BLaER1 (cell line): ENCODE data around the gene HAX1.
"Not testable (repeated sequence)": the region's sequence is repeated elsewhere in the genome, so short reads cannot be mapped to it uniquely, and the experiment has no call there.

Experiments used
- H3K27ac ChIP-seq: shearing (Covaris generic); formaldehyde crosslinking; 2 replicates; pipeline ENCODE4 v1.8.1; 2022
- H3K27me3 ChIP-seq: shearing (Covaris generic); formaldehyde crosslinking; 2 replicates; pipeline ENCODE4 v1.8.1; 2022
- H3K36me3 ChIP-seq: shearing (Covaris generic); formaldehyde crosslinking; 2 replicates; pipeline ENCODE4 v1.8.1; 2022
- H3K4me1 ChIP-seq: shearing (Covaris generic); formaldehyde crosslinking; 2 replicates; pipeline ENCODE4 v1.8.1; 2022
- H3K4me2 ChIP-seq: shearing (Covaris generic); formaldehyde crosslinking; 2 replicates; pipeline ENCODE4 v1.8.1; 2022
- H3K4me3 ChIP-seq: shearing (Covaris generic); formaldehyde crosslinking; 2 replicates; pipeline ENCODE4 v1.8.1; 2022
- H3K9ac ChIP-seq: shearing (Covaris generic); formaldehyde crosslinking; 2 replicates; pipeline ENCODE4 v1.8.1; 2022
- H3K9me3 ChIP-seq: shearing (Covaris generic); formaldehyde crosslinking; 2 replicates; pipeline ENCODE4 v1.8.1; 2022
- H4K20me1 ChIP-seq: shearing (Covaris generic); formaldehyde crosslinking; 2 replicates; pipeline ENCODE4 v1.8.1; 2022
- Cebpa-rat ChIP-seq: shearing (Covaris generic); IDR thresholded peaks from 2 replicates; pipeline ENCODE4 v1.8.1; 2022

The HAX1 gene

GRCh38 chr1:154272217-154272998 lies at the start of gene HAX1:
Gene HAX1 (plus strand): TSS chr1:154272629. CDS start chr1:154272724, 95 bp downstream.
- Histone ChIP-seq H4K20me1 (no peaks in the 10 kb centered on the region), H3K9me3 (no peaks in the 10 kb centered on the region), H3K9ac (peak within 1 kb of the TSS; percentile 92), H3K36me3 (peaks cover 75% of the 10 kb centered on the region), H3K4me2 (peak within 1 kb of the TSS; percentile 90), H3K27ac (peak within 1 kb of the TSS; percentile 93), H3K27me3 (no peaks in the 10 kb centered on the region), H3K4me3 (peak within 1 kb of the TSS; percentile 90), H3K4me1 (peaks cover 28% of the 10 kb centered on the region)
- TF ChIP-seq Cebpa-rat, result 0 out of 2 replicates have a peak, but pooled peaks have one; percentile 43

GRCh38 chr1:154222918-154223317 lies 49.5 kb upstream of the HAX1 start:
- Histone ChIP-seq H4K20me1 (peaks cover 76% of the 10 kb centered on the region), H3K27ac (no peak overlapping the region), H3K9ac (no peak overlapping the region), H3K36me3 (peaks cover 52% of the 10 kb centered on the region), H3K27me3 (no peaks in the 10 kb centered on the region), H3K9me3 (no peaks in the 10 kb centered on the region), H3K4me1 (peaks cover 43% of the 10 kb centered on the region), H3K4me2 (peak overlapping the region; percentile 93), H3K4me3 (peak overlapping the region; percentile 92)
- no peak for TF ChIP-seq Cebpa-rat

- Histone ChIP-seq H3K4me3 (no peak overlapping the region), H3K36me3 (peaks cover 52% of the 10 kb centered on the region), H3K9ac (no peak overlapping the region), H3K27ac (no peak overlapping the region), H3K4me2 (peak overlapping the region; percentile 93), H3K9me3 (no peaks in the 10 kb centered on the region), H4K20me1 (peaks cover 76% of the 10 kb centered on the region), H3K4me1 (peaks cover 36% of the 10 kb centered on the region), H3K27me3 (no peaks in the 10 kb centered on the region)
- no peak for TF ChIP-seq Cebpa-rat
These were observed 48.8 kb upstream of the HAX1 start for GRCh38 chr1:154223621-154224020.

DNA sequence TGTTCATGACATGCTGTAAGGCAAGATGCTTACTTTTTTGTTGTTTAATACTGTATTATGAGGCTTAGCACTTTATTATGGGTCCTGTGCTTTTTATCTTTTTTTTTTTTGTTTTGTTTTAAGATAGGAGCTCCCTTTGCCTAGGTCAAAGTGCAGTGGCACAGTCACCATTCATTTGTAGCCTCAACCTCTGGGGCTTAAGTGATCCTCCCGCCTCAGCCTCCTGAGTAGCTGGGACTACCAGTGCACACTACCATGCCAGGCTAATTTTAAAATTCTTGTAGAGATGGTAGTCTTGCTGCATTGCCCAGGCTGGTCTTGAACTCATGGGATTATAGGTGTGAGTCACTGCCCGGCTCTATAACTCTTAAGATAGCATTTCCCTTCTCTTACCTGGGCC lies 47.1 kb upstream of the HAX1 start:
- peaks cover 27% of the 10 kb centered on the region for H3K4me1 ChIP-seq
- H4K20me1 ChIP-seq, result peaks cover 88% of the 10 kb centered on the region
- peaks cover 63% of the 10 kb centered on the region for H3K36me3 ChIP-seq
- no peak for TF ChIP-seq Cebpa-rat
- no peak overlapping the region for H3K9ac ChIP-seq
- no peak overlapping the region for H3K4me3 ChIP-seq
- H3K9me3 ChIP-seq, result no peaks in the 10 kb centered on the region
- H3K27me3 ChIP-seq, result no peaks in the 10 kb centered on the region
- no peak overlapping the region for H3K27ac ChIP-seq
- no peak overlapping the region for H3K4me2 ChIP-seq

DNA sequence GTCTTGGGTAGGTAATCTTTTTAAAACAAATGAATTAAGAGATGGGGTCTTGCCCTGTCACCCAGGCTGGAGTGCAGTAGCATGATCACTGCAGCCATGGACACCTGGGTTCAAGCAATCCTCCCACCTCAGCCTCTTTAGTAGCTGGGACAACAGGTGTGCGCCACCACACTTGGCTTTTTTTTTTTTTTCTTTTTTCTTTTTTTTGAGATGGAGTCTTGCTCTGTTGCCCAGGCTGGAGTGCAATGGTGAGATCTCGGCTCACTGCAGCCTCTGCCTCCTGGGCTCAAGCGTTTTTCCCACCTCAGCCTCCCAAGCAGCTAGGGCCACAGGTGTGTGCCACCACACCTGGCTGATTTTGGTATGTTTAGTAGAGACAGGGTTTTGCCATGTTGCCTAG lies 41.3 kb upstream of the HAX1 start:
- H3K27ac ChIP-seq, result not testable (repeated sequence)
- peaks cover 100% of the 10 kb centered on the region for H4K20me1 ChIP-seq
- peaks cover 100% of the 10 kb centered on the region for H3K36me3 ChIP-seq

GRCh38 chr1:154233127-154233526 lies 39.3 kb upstream of the HAX1 start:
- H3K4me2 ChIP-seq, H3K27me3 ChIP-seq, H3K4me3 ChIP-seq, H3K27ac ChIP-seq, H3K9me3 ChIP-seq, H3K9ac ChIP-seq, H3K4me1 ChIP-seq: not testable (repeated sequence)
- Histone ChIP-seq H3K36me3 (peaks cover 100% of the 10 kb centered on the region), H4K20me1 (peaks cover 100% of the 10 kb centered on the region)

More for the DNA sequence above, 41.3 kb upstream of the HAX1 start:
- not testable (repeated sequence) for H3K9me3 ChIP-seq, H3K4me2 ChIP-seq, H3K9ac ChIP-seq, H3K4me3 ChIP-seq, H3K27me3 ChIP-seq, H3K4me1 ChIP-seq

DNA sequence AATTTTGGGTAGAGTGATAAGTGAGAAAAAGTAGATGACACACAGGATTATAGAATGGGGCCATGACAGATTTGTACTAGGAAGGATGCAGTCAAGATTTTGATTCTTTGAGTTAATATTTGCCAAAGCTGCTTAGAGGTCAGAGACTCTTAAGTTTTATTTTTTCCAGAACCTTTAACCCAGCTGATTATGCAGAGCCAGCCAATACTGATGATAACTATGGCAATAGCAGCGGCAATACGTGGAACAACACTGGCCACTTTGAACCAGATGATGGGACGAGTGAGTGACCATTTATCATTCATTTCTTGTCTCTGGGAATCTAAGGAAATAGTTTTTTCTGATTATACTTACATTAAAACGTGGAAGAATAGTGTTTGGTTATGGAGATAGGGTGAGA lies 35.6 kb upstream of the HAX1 start:
- Histone ChIP-seq H3K27ac (no peak overlapping the region), H4K20me1 (peaks cover 100% of the 10 kb centered on the region), H3K9me3 (no peaks in the 10 kb centered on the region), H3K4me2 (no peak overlapping the region), H3K4me3 (no peak overlapping the region), H3K27me3 (no peaks in the 10 kb centered on the region), H3K36me3 (peaks cover 100% of the 10 kb centered on the region), H3K4me1 (no peaks in the 10 kb centered on the region), H3K9ac (no peak overlapping the region)
- TF ChIP-seq Cebpa-rat, result no peak

DNA sequence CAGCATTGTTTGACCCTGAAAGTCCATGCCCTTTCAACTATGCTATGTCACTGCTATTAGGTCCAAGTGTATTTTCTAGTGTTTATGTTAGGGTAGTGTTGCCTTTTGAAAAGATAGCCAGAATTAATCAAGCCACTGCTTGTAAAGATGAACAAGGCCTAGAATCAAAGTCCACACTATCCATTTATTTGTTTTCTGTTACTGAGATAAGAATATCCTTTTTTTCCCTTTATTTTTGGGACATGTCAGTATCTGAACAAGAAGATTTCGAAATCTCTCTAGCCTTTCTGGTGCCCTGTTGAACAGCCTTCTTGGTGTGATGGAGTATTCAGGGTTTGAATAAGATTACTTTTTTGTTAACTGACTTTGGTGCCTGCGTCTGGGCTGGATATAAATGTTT lies 35.0 kb upstream of the HAX1 start:
- H3K36me3 ChIP-seq, result peaks cover 100% of the 10 kb centered on the region
- peaks cover 100% of the 10 kb centered on the region for H4K20me1 ChIP-seq
- no peaks in the 10 kb centered on the region for H3K4me1 ChIP-seq

GRCh38 chr1:154237880-154238506 lies 34.4 kb upstream of the HAX1 start:
- H3K9me3 ChIP-seq, result no peaks in the 10 kb centered on the region
- H4K20me1 ChIP-seq, result peaks cover 100% of the 10 kb centered on the region
- peaks cover 100% of the 10 kb centered on the region for H3K36me3 ChIP-seq
- H3K27me3 ChIP-seq, result no peaks in the 10 kb centered on the region
- H3K9ac ChIP-seq, result no peak overlapping the region
- H3K4me2 ChIP-seq, result no peak overlapping the region
- H3K4me1 ChIP-seq, result no peaks in the 10 kb centered on the region
- no peak overlapping the region for H3K27ac ChIP-seq
- TF ChIP-seq Cebpa-rat, result no peak
- H3K4me3 ChIP-seq, result no peak overlapping the region

More for the DNA sequence above, 35.0 kb upstream of the HAX1 start:
- TF ChIP-seq Cebpa-rat, result no peak
- Histone ChIP-seq H3K9me3 (no peaks in the 10 kb centered on the region), H3K4me3 (no peak overlapping the region), H3K4me2 (no peak overlapping the region), H3K27me3 (no peaks in the 10 kb centered on the region), H3K27ac (no peak overlapping the region), H3K9ac (no peak overlapping the region)

- no peak for TF ChIP-seq Cebpa-rat
- Histone ChIP-seq H3K9me3 (no peaks in the 10 kb centered on the region), H3K4me3 (no peak overlapping the region), H3K27ac (no peak overlapping the region), H3K4me1 (no peaks in the 10 kb centered on the region), H4K20me1 (peaks cover 100% of the 10 kb centered on the region), H3K4me2 (no peak overlapping the region), H3K9ac (no peak overlapping the region), H3K27me3 (no peaks in the 10 kb centered on the region), H3K36me3 (peaks cover 100% of the 10 kb centered on the region)
These were observed 32.9 kb upstream of the HAX1 start for GRCh38 chr1:154239491-154239890.
